Measurements from ENCODE around the gene PTP4A1. TPM values are rescaled to one million over a fixed set of nuclear protein-coding genes. Genes with fewer than 3 reads are reported as not detected.

Gene PTP4A1
- total RNA-seq, 2 donors from 2014 or later = 182 to 247 TPM

DNA sequence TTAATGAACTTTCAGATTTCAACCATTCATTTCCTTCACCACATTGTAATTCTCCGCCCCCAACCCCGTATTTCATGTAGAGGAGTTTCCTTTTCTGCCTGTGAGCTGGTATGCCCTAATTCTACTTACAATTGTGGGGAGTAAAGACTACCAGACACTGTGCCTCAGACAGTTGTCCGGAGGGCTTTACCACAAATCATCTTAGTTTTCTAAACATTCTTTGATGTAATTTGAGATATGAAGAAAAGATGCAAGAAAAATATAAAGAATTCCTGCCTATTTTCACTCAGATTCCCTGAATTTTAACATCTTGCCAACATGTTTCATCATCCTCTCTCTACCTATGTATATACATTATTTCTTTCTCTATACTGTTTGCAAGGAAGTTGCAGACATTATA is 28.3 kb upstream of the PTP4A1 start:
- H3K27me3 ChIP-seq = no peaks in the 10 kb centered on the region
- intact Hi-C loops (cut with DNase I) = no loop called here
- no peak overlapping the region for H3K4me3 ChIP-seq
- no peaks in the 10 kb centered on the region for H3K9me3 ChIP-seq
- H3K4me1 ChIP-seq = no peaks in the 10 kb centered on the region
- no peak for TF ChIP-seq CTCF (IDR thresholded peaks at IDR 0.05)
- no peak overlapping the region for H3K27ac ChIP-seq
- DNase-seq = no peak
- no peaks in the 10 kb centered on the region for H3K36me3 ChIP-seq
- H3K9ac ChIP-seq (ENCODE audit: low read depth in 2 of 2, low read length in 2 of 2) = no peak overlapping the region

- no peaks in the 10 kb centered on the region for H3K27me3 ChIP-seq
- H3K9ac ChIP-seq (ENCODE audit: low read depth in 2 of 2, low read length in 2 of 2) = no peak overlapping the region
- TF ChIP-seq CTCF (IDR thresholded peaks at IDR 0.05) = no peak
- no peaks in the 10 kb centered on the region for H3K36me3 ChIP-seq
- H3K4me3 ChIP-seq = no peak overlapping the region
- no peaks in the 10 kb centered on the region for H3K9me3 ChIP-seq
- no peak for DNase-seq
- H3K27ac ChIP-seq = no peak overlapping the region
- intact Hi-C loops (cut with DNase I) = no loop called here
- no peaks in the 10 kb centered on the region for H3K4me1 ChIP-seq
Measured at GRCh38 chr6:63546236-63546635, 26.0 kb upstream of the PTP4A1 start.

DNA sequence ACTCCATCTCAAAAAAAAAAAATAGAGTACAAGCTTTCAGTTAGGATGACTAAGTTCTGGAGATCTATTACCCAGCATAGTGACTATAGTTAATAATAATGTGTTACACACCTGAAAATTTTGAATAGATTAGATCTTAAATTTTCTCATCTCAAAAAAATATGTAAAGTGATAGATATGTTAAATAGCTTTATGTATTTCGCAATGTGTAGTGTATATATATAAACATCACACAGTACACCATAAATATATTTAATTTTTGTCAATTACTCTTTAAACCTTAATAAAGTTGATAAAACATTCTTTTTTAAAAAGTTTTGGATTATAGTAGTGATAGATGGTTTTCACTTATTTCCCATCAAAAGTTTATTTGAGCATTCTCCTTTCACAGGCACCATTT is 25.6 kb upstream of the PTP4A1 start:
- Histone ChIP-seq H3K4me1 (no peaks in the 10 kb centered on the region), H3K27ac (no peak overlapping the region), H3K9me3 (no peaks in the 10 kb centered on the region), H3K27me3 (no peaks in the 10 kb centered on the region), H3K36me3 (no peaks in the 10 kb centered on the region), H3K4me3 (no peak overlapping the region), H3K9ac (ENCODE audit: low read depth in 2 of 2, low read length in 2 of 2) (no peak overlapping the region)
- no peak for TF ChIP-seq CTCF (IDR thresholded peaks at IDR 0.05)
- DNase-seq = no peak
- intact Hi-C loops (cut with DNase I) = no loop called here

GRCh38 chr6:63549076-63549475 is 23.2 kb upstream of the PTP4A1 start:
- intact Hi-C loops (cut with DNase I) = no loop called here
- Histone ChIP-seq H3K9me3 (no peaks in the 10 kb centered on the region), H3K4me3 (no peak overlapping the region), H3K9ac (ENCODE audit: low read depth in 2 of 2, low read length in 2 of 2) (no peak overlapping the region), H3K36me3 (no peaks in the 10 kb centered on the region), H3K27me3 (no peaks in the 10 kb centered on the region), H3K27ac (no peak overlapping the region), H3K4me1 (peaks cover 4% of the 10 kb centered on the region)
- DNase-seq = no peak
- TF ChIP-seq CTCF (IDR thresholded peaks at IDR 0.05) = no peak

DNA sequence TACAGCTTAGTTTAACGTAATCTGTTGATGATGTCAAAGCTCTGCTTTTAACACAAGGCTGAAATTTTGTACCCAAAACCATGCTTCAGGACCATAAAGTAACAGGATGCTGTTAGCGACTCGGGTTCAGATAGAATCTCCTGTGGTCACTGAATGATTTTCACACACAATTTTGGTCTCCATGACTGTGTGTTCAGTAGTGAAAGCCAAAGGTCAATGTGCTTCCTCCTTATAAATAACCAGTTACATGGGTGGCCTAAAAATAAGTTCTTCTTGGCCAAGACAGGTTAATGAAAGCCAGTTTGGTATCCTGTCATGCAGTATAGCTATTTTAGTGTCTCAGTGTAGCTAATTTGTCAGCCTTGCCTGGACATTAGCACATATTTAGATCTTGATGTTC is 19.1 kb upstream of the PTP4A1 start:
- no peak overlapping the region for H3K9ac ChIP-seq (ENCODE audit: low read depth in 2 of 2, low read length in 2 of 2)
- H3K9me3 ChIP-seq = no peaks in the 10 kb centered on the region
- H3K4me1 ChIP-seq = peaks cover 4% of the 10 kb centered on the region
- no peaks in the 10 kb centered on the region for H3K36me3 ChIP-seq
- H3K27me3 ChIP-seq = no peaks in the 10 kb centered on the region
- intact Hi-C loops (cut with DNase I) = no loop called here
- no peak overlapping the region for H3K27ac ChIP-seq
- no peak for TF ChIP-seq CTCF (IDR thresholded peaks at IDR 0.05)
- no peak for DNase-seq
- no peak overlapping the region for H3K4me3 ChIP-seq

- H3K9me3 ChIP-seq = no peaks in the 10 kb centered on the region
- no peak for DNase-seq
- H3K4me1 ChIP-seq = peaks cover 4% of the 10 kb centered on the region
- H3K27me3 ChIP-seq = no peaks in the 10 kb centered on the region
- no peaks in the 10 kb centered on the region for H3K36me3 ChIP-seq
- intact Hi-C loops (cut with DNase I) = no loop called here
- no peak overlapping the region for H3K4me3 ChIP-seq
- H3K27ac ChIP-seq = no peak overlapping the region
- no peak overlapping the region for H3K9ac ChIP-seq (ENCODE audit: low read depth in 2 of 2, low read length in 2 of 2)
- no peak for TF ChIP-seq CTCF (IDR thresholded peaks at IDR 0.05)
Measured at GRCh38 chr6:63553900-63554299, 18.4 kb upstream of the PTP4A1 start.
